Activated T-helper 2 cell treated with anti-CD3 and anti-CD28 coated beads, Interferon-gamma antibody, Interleukin-2, Interleukin-4, amounts not matched to agents 10 μg/mL and 5 μg/mL and 100 μg/mL, durations not matched to agents 14 hours and 24 hours and 36 hours (primary cell): Measurements from ENCODE around the gene TMEM233. TPM values are rescaled to one million over a fixed set of nuclear protein-coding genes. Genes with fewer than 3 reads are reported as not detected.

Source experiments
- DNase-seq: peaks from one replicate; pipeline ENCODE4 v3.0.0; 2021; ENCODE audit warnings: low spot score
- H3K27ac Mint-ChIP-seq: one replicate; pipeline ENCODE4 v1.8.0; 2021; ENCODE audit warnings: mixed read lengths
- H3K27me3 Mint-ChIP-seq: one replicate; pipeline ENCODE4 v1.8.0; 2021; ENCODE audit warnings: low read depth, mixed read lengths
- H3K36me3 Mint-ChIP-seq: one replicate; pipeline ENCODE4 v1.8.0; 2021; ENCODE audit warnings: low read depth, mixed read lengths
- H3K4me1 Mint-ChIP-seq: one replicate; pipeline ENCODE4 v1.8.0; 2021; ENCODE audit warnings: low read depth, mixed read lengths
- H3K4me3 Mint-ChIP-seq: one replicate; pipeline ENCODE4 v1.8.0; 2021; ENCODE audit warnings: low read depth, mild to moderate bottlenecking, moderate library complexity, mixed read lengths
- H3K9me3 Mint-ChIP-seq: one replicate; pipeline ENCODE4 v1.8.0; 2021; ENCODE audit warnings: mixed read lengths
- intact Hi-C: fragments of 100-400 bp; cut with micrococcal nuclease; formaldehyde crosslinking; loops from one replicate; pipeline ENCODE4 v1.15.1; 2023
- total RNA-seq: library from RNA; stranded (reverse); gene quantifications from 2 replicates; pipeline ENCODE4 v1.2.3, GENCODE V29; 2022

The TMEM233 gene
- total RNA-seq, 1 donor from 2014 or later, result not detected

- DNase-seq, result no peak
- H3K36me3 Mint-ChIP-seq, result peaks cover 27% of the 10 kb centered on the region
- H3K4me3 Mint-ChIP-seq, result peak overlapping the region; percentile 90
- H3K27me3 Mint-ChIP-seq, result peaks cover 3% of the 10 kb centered on the region
- intact Hi-C loops, result loop anchor here (1.0 to 10.0 kb wide), 4 partner anchors 89 to 1292 kb away; partner anchors contain the start of genes BICDL1, MLEC, SUDS3 and TAOK3
- H3K4me1 Mint-ChIP-seq, result peaks cover 42% of the 10 kb centered on the region
- no peaks in the 10 kb centered on the region for H3K9me3 Mint-ChIP-seq
- peak overlapping the region; percentile 75 for H3K27ac Mint-ChIP-seq
Observed at GRCh38 chr12:119666900-119667576, 73.5 kb downstream of the TMEM233 start.

GRCh38 chr12:119667577-119668323 is 74.2 kb downstream of the TMEM233 start, which contains the start of gene PRKAB1:
Gene PRKAB1, plus strand, starts transcription at chr12:119668133. Its CDS starts 112 bp downstream, at chr12:119668245.
- H3K27me3 Mint-ChIP-seq, result no peaks in the 10 kb centered on the region
- peak within 1 kb of the TSS; percentile 84 for H3K27ac Mint-ChIP-seq
- peak; percentile 96 for DNase-seq
- H3K36me3 Mint-ChIP-seq, result peaks cover 34% of the 10 kb centered on the region
- intact Hi-C loops, result loop anchor here (1.0 to 10.0 kb wide), 4 partner anchors 89 to 1293 kb away; partner anchors contain the start of genes BICDL1, MLEC, SUDS3 and TAOK3
- no peaks in the 10 kb centered on the region for H3K9me3 Mint-ChIP-seq
- peak within 1 kb of the TSS; percentile 90 for H3K4me3 Mint-ChIP-seq
- H3K4me1 Mint-ChIP-seq, result peaks cover 49% of the 10 kb centered on the region

GRCh38 chr12:119668324-119668841 is 74.8 kb downstream of the TMEM233 start:
- peak overlapping the region; percentile 90 for H3K4me3 Mint-ChIP-seq

GRCh38 chr12:119669744-119670472 is 76.3 kb downstream of the TMEM233 start:
- H3K9me3 Mint-ChIP-seq, result no peaks in the 10 kb centered on the region
- H3K4me1 Mint-ChIP-seq, result peaks cover 70% of the 10 kb centered on the region
- H3K27ac Mint-ChIP-seq, result peak overlapping the region; percentile 74
- H3K4me3 Mint-ChIP-seq, result peak overlapping the region; percentile 75
- H3K27me3 Mint-ChIP-seq, result no peaks in the 10 kb centered on the region
- no peak for DNase-seq
- intact Hi-C loops, result loop anchor here (5.0 to 10.0 kb wide), 3 partner anchors 315 to 1295 kb away; partner anchors contain the start of genes BICDL1, MLEC, SUDS3 and TAOK3
- H3K36me3 Mint-ChIP-seq, result peaks cover 55% of the 10 kb centered on the region

More at GRCh38 chr12:119668324-119668841, 74.8 kb downstream of the TMEM233 start:
- H3K4me1 Mint-ChIP-seq, result peaks cover 56% of the 10 kb centered on the region
- DNase-seq, result no peak
- peak overlapping the region; percentile 84 for H3K27ac Mint-ChIP-seq
- H3K27me3 Mint-ChIP-seq, result no peaks in the 10 kb centered on the region
- no peaks in the 10 kb centered on the region for H3K9me3 Mint-ChIP-seq
- intact Hi-C loops, result loop anchor here (5.0 to 10.0 kb wide), 3 partner anchors 316 to 1294 kb away; partner anchors contain the start of genes BICDL1, MLEC, SUDS3 and TAOK3
- H3K36me3 Mint-ChIP-seq, result peaks cover 40% of the 10 kb centered on the region

- intact Hi-C loops, result no loop called here
- Mint-ChIP-seq H3K27me3 (no peaks in the 10 kb centered on the region), H3K27ac (peak overlapping the region; percentile 84), H3K4me1 (peaks cover 70% of the 10 kb centered on the region), H3K9me3 (no peaks in the 10 kb centered on the region), H3K4me3 (peak overlapping the region; percentile 30), H3K36me3 (peaks cover 67% of the 10 kb centered on the region)
- DNase-seq, result no peak
Observed at GRCh38 chr12:119671070-119671469, 77.5 kb downstream of the TMEM233 start.

- H3K4me1 Mint-ChIP-seq, result peaks cover 59% of the 10 kb centered on the region
- no peaks in the 10 kb centered on the region for H3K9me3 Mint-ChIP-seq
- peak overlapping the region; percentile 90 for H3K27ac Mint-ChIP-seq
- peaks cover 78% of the 10 kb centered on the region for H3K36me3 Mint-ChIP-seq
- no peak for DNase-seq
- intact Hi-C loops, result no loop called here
- H3K4me3 Mint-ChIP-seq, result no peak overlapping the region
- H3K27me3 Mint-ChIP-seq, result no peaks in the 10 kb centered on the region
Observed at GRCh38 chr12:119672194-119672593, 78.6 kb downstream of the TMEM233 start.

- Mint-ChIP-seq H3K9me3 (no peaks in the 10 kb centered on the region), H3K36me3 (peaks cover 86% of the 10 kb centered on the region), H3K27me3 (no peaks in the 10 kb centered on the region), H3K4me3 (peak overlapping the region; percentile 46), H3K27ac (peak overlapping the region; percentile 90), H3K4me1 (peaks cover 54% of the 10 kb centered on the region)
- DNase-seq, result no peak
- intact Hi-C loops, result no loop called here
Observed at GRCh38 chr12:119673634-119674033, 80.1 kb downstream of the TMEM233 start.

GRCh38 chr12:119674560-119674959 is 81.0 kb downstream of the TMEM233 start:
- H3K4me1 Mint-ChIP-seq, result peaks cover 54% of the 10 kb centered on the region
- H3K9me3 Mint-ChIP-seq, result no peaks in the 10 kb centered on the region
- no peaks in the 10 kb centered on the region for H3K27me3 Mint-ChIP-seq
- peaks cover 94% of the 10 kb centered on the region for H3K36me3 Mint-ChIP-seq
- H3K27ac Mint-ChIP-seq, result peak overlapping the region; percentile 90
- H3K4me3 Mint-ChIP-seq, result no peak overlapping the region
- DNase-seq, result no peak
- intact Hi-C loops, result no loop called here

- DNase-seq, result no peak
- intact Hi-C loops, result no loop called here
- H3K27ac Mint-ChIP-seq, result peak overlapping the region; percentile 26
- no peak overlapping the region for H3K4me3 Mint-ChIP-seq
- no peaks in the 10 kb centered on the region for H3K27me3 Mint-ChIP-seq
- H3K9me3 Mint-ChIP-seq, result no peaks in the 10 kb centered on the region
- peaks cover 96% of the 10 kb centered on the region for H3K36me3 Mint-ChIP-seq
- H3K4me1 Mint-ChIP-seq, result peaks cover 39% of the 10 kb centered on the region
Observed at GRCh38 chr12:119676022-119676421, 82.4 kb downstream of the TMEM233 start.

GRCh38 chr12:119676573-119676972 is 83.0 kb downstream of the TMEM233 start:
- DNase-seq, result no peak
- Mint-ChIP-seq H3K27ac (peak overlapping the region; percentile 38), H3K36me3 (peaks cover 96% of the 10 kb centered on the region), H3K27me3 (no peaks in the 10 kb centered on the region), H3K9me3 (no peaks in the 10 kb centered on the region), H3K4me3 (no peak overlapping the region), H3K4me1 (peaks cover 33% of the 10 kb centered on the region)
- intact Hi-C loops, result no loop called here

- H3K4me3 Mint-ChIP-seq, result no peak overlapping the region
- no peaks in the 10 kb centered on the region for H3K27me3 Mint-ChIP-seq
- H3K36me3 Mint-ChIP-seq, result peaks cover 89% of the 10 kb centered on the region
- no peak overlapping the region for H3K27ac Mint-ChIP-seq
- intact Hi-C loops, result no loop called here
- H3K9me3 Mint-ChIP-seq, result no peaks in the 10 kb centered on the region
- peaks cover 30% of the 10 kb centered on the region for H3K4me1 Mint-ChIP-seq
- no peak for DNase-seq
Observed at GRCh38 chr12:119678459-119678858, 84.9 kb downstream of the TMEM233 start.

- H3K27me3 Mint-ChIP-seq, result no peaks in the 10 kb centered on the region
- no peak for DNase-seq
- H3K9me3 Mint-ChIP-seq, result no peaks in the 10 kb centered on the region
- H3K36me3 Mint-ChIP-seq, result peaks cover 87% of the 10 kb centered on the region
- H3K27ac Mint-ChIP-seq, result no peak overlapping the region
- intact Hi-C loops, result no loop called here
- no peak overlapping the region for H3K4me3 Mint-ChIP-seq
- peaks cover 26% of the 10 kb centered on the region for H3K4me1 Mint-ChIP-seq
Observed at GRCh38 chr12:119679081-119679480, 85.5 kb downstream of the TMEM233 start.
